Activated naive CD8-positive, alpha-beta T cell treated with anti-CD3 and anti-CD28 coated beads, Interleukin-2, amount 50 U/mL, for 24 hours (primary cell): ENCODE measurements around the gene FTL.
A peak's percentile ranks its signal among the peaks of the same experiment; 100 is the strongest.

Source experiments
- ATAC-seq: fragments of 150-1000 bp; cut with Tn5 transposase; one replicate; pipeline ENCODE4 v1.10.0; 2021
- DNase-seq: peaks from one replicate; pipeline ENCODE4 v3.0.0; 2021
- H3K27ac Mint-ChIP-seq: one replicate; pipeline ENCODE4 v1.8.0; 2021; ENCODE audit warnings: mild to moderate bottlenecking, mixed read lengths
- H3K27me3 Mint-ChIP-seq: one replicate; pipeline ENCODE4 v1.8.0; 2021; ENCODE audit warnings: mixed read lengths
- H3K36me3 Mint-ChIP-seq: one replicate; pipeline ENCODE4 v1.8.0; 2021; ENCODE audit warnings: low read depth, mixed read lengths
- H3K4me1 Mint-ChIP-seq: one replicate; pipeline ENCODE4 v1.8.0; 2021; ENCODE audit warnings: mixed read lengths
- H3K4me3 Mint-ChIP-seq: one replicate; pipeline ENCODE4 v1.8.0; 2021; ENCODE audit warnings: mild to moderate bottlenecking, moderate library complexity, mixed read lengths
- H3K9me3 Mint-ChIP-seq: one replicate; pipeline ENCODE4 v1.8.0; 2021; ENCODE audit warnings: mixed read lengths

FTL gene

GRCh38 chr19:48954595-48955307 lies 10.4 kb upstream of the FTL start, which contains the start of gene BAX:
TSS of gene BAX (plus strand) at chr19:48954875. CDS start at chr19:48954929, 54 bp downstream.
- Mint-ChIP-seq H3K9me3 (no peaks in the 10 kb centered on the region), H3K36me3 (peaks cover 19% of the 10 kb centered on the region), H3K27me3 (no peaks in the 10 kb centered on the region), H3K4me3 (peak within 1 kb of the TSS; percentile 84), H3K4me1 (peaks cover 30% of the 10 kb centered on the region), H3K27ac (peak within 1 kb of the TSS; percentile 97)
- peak; percentile 98 for DNase-seq
- peak; percentile 86 for ATAC-seq

GRCh38 chr19:48955308-48955958 lies 9.7 kb upstream of the FTL start:
- Mint-ChIP-seq H3K27ac (peak overlapping the region; percentile 84), H3K4me3 (peak overlapping the region; percentile 84), H3K9me3 (no peaks in the 10 kb centered on the region), H3K27me3 (no peaks in the 10 kb centered on the region), H3K4me1 (peaks cover 30% of the 10 kb centered on the region), H3K36me3 (peaks cover 19% of the 10 kb centered on the region)
- DNase-seq: no peak
- ATAC-seq: no peak

GRCh38 chr19:48958006-48958405 lies 7.1 kb upstream of the FTL start:
- no peaks in the 10 kb centered on the region for H3K27me3 Mint-ChIP-seq
- H3K9me3 Mint-ChIP-seq: no peaks in the 10 kb centered on the region
- no peak overlapping the region for H3K4me3 Mint-ChIP-seq
- DNase-seq (no peak), ATAC-seq (no peak)
- no peak overlapping the region for H3K27ac Mint-ChIP-seq
- H3K4me1 Mint-ChIP-seq: peaks cover 48% of the 10 kb centered on the region
- peaks cover 26% of the 10 kb centered on the region for H3K36me3 Mint-ChIP-seq

GRCh38 chr19:48959341-48960239 lies 5.5 kb upstream of the FTL start:
- no peaks in the 10 kb centered on the region for H3K9me3 Mint-ChIP-seq
- no peak overlapping the region for H3K4me3 Mint-ChIP-seq
- no peaks in the 10 kb centered on the region for H3K27me3 Mint-ChIP-seq
- ATAC-seq (no peak), DNase-seq (no peak)
- peaks cover 57% of the 10 kb centered on the region for H3K4me1 Mint-ChIP-seq
- no peak overlapping the region for H3K27ac Mint-ChIP-seq
- H3K36me3 Mint-ChIP-seq: peaks cover 25% of the 10 kb centered on the region

- DNase-seq: no peak
- Mint-ChIP-seq H3K27me3 (no peaks in the 10 kb centered on the region), H3K27ac (peak overlapping the region; percentile 98), H3K4me1 (peaks cover 63% of the 10 kb centered on the region), H3K36me3 (peaks cover 29% of the 10 kb centered on the region), H3K9me3 (no peaks in the 10 kb centered on the region), H3K4me3 (peak overlapping the region; percentile 54)
- no peak for ATAC-seq
Measured at GRCh38 chr19:48961051-48961649, 4.0 kb upstream of the FTL start.

GRCh38 chr19:48961673-48962028 lies 3.5 kb upstream of the FTL start:
- no peaks in the 10 kb centered on the region for H3K9me3 Mint-ChIP-seq

GRCh38 chr19:48962029-48962848 lies 2.9 kb upstream of the FTL start:
- H3K27ac Mint-ChIP-seq: peak overlapping the region; percentile 98
- H3K9me3 Mint-ChIP-seq: no peaks in the 10 kb centered on the region
- peak overlapping the region; percentile 97 for H3K4me3 Mint-ChIP-seq
- H3K36me3 Mint-ChIP-seq: peaks cover 33% of the 10 kb centered on the region
- DNase-seq: peak; percentile 77
- peaks cover 66% of the 10 kb centered on the region for H3K4me1 Mint-ChIP-seq
- ATAC-seq: peak; percentile 55
- H3K27me3 Mint-ChIP-seq: no peaks in the 10 kb centered on the region

More at GRCh38 chr19:48961673-48962028, 3.5 kb upstream of the FTL start:
- H3K27me3 Mint-ChIP-seq: no peaks in the 10 kb centered on the region
- H3K27ac Mint-ChIP-seq: peak overlapping the region; percentile 98
- peaks cover 31% of the 10 kb centered on the region for H3K36me3 Mint-ChIP-seq
- no peak for ATAC-seq
- no peak for DNase-seq
- peak overlapping the region; percentile 97 for H3K4me3 Mint-ChIP-seq
- H3K4me1 Mint-ChIP-seq: peaks cover 64% of the 10 kb centered on the region

- Mint-ChIP-seq H3K27me3 (no peaks in the 10 kb centered on the region), H3K4me1 (peaks cover 62% of the 10 kb centered on the region), H3K9me3 (no peaks in the 10 kb centered on the region), H3K27ac (peak overlapping the region; percentile 98), H3K4me3 (peak overlapping the region; percentile 97), H3K36me3 (peaks cover 36% of the 10 kb centered on the region)
- ATAC-seq (no peak), DNase-seq (no peak)
Measured at GRCh38 chr19:48962849-48963165, 2.3 kb upstream of the FTL start.

GRCh38 chr19:48963371-48964204 lies 1.5 kb upstream of the FTL start:
- H3K9me3 Mint-ChIP-seq: no peaks in the 10 kb centered on the region
- ATAC-seq: peak; percentile 44
- H3K36me3 Mint-ChIP-seq: peaks cover 38% of the 10 kb centered on the region
- H3K4me1 Mint-ChIP-seq: peaks cover 64% of the 10 kb centered on the region
- peak overlapping the region; percentile 98 for H3K27ac Mint-ChIP-seq
- H3K4me3 Mint-ChIP-seq: peak overlapping the region; percentile 97
- no peaks in the 10 kb centered on the region for H3K27me3 Mint-ChIP-seq
- DNase-seq: peak; percentile 89

- Mint-ChIP-seq H3K36me3 (peaks cover 36% of the 10 kb centered on the region), H3K4me1 (peaks cover 62% of the 10 kb centered on the region), H3K27me3 (no peaks in the 10 kb centered on the region), H3K4me3 (peak overlapping the region; percentile 97), H3K9me3 (no peaks in the 10 kb centered on the region), H3K27ac (peak overlapping the region; percentile 98)
- ATAC-seq (no peak), DNase-seq (no peak)
Measured at GRCh38 chr19:48964205-48965039, 687 bp upstream of the FTL start.

GRCh38 chr19:48965806-48966540 lies 864 bp downstream of the FTL start:
- no peaks in the 10 kb centered on the region for H3K27me3 Mint-ChIP-seq
- H3K9me3 Mint-ChIP-seq: no peaks in the 10 kb centered on the region
- peaks cover 40% of the 10 kb centered on the region for H3K36me3 Mint-ChIP-seq
- peaks cover 63% of the 10 kb centered on the region for H3K4me1 Mint-ChIP-seq
- peak overlapping the region; percentile 97 for H3K4me3 Mint-ChIP-seq
- DNase-seq (peak; percentile 85), ATAC-seq (peak; percentile 20)
- H3K27ac Mint-ChIP-seq: peak overlapping the region; percentile 98
